ENCODE results near the gene RNASE8.
A peak's percentile ranks its signal among the peaks of the same experiment; 100 is the strongest.
"Not testable (repeated sequence)": the region's sequence is repeated elsewhere in the genome, so short reads cannot be mapped to it uniquely, and the experiment has no call there.

RNASE8 gene

GRCh38 chr14:21030531-21030930 lies 27.1 kb upstream of the RNASE8 start:
- DNase-seq (ENCODE audit: low spot score): no peak

- no peak for DNase-seq (ENCODE audit: low spot score)
These were observed 25.1 kb upstream of the RNASE8 start for GRCh38 chr14:21032326-21033132.

DNA sequence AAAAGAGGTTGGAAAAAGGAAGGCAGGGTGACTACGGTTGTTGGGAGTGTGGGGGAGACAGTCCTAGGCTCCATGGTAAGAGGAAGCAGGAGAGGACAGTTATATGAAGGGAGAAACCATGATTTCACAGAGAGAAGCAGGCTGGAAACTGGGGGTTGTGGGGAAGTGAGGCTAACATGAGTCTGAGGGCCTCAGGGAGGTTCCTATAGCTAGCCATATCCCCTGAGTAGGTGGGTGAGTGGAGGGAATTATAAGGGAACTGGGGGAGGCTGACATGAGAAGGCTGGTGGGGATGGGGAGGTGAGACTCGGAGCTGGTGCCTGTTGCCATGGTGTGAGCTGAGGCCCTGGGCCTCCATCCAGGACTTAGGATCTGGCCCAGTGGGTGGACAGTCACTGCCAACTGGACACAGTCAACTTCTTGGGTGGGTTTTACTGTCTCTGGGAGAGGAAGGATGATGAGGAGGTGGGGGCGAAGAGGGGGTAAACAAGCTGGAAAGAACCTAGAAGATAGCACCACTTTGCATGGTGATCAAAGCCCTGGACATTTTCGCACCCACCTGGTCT lies 24.4 kb upstream of the RNASE8 start:
- DNase-seq (ENCODE audit: low spot score): no peak

- DNase-seq (ENCODE audit: low spot score): no peak
These were observed 22.9 kb upstream of the RNASE8 start, which contains the start of gene RNASE13 for GRCh38 chr14:21034707-21035106. Gene RNASE13, minus strand, starts transcription at chr14:21034807. Its CDS starts 519 bp downstream, at chr14:21034288.

DNA sequence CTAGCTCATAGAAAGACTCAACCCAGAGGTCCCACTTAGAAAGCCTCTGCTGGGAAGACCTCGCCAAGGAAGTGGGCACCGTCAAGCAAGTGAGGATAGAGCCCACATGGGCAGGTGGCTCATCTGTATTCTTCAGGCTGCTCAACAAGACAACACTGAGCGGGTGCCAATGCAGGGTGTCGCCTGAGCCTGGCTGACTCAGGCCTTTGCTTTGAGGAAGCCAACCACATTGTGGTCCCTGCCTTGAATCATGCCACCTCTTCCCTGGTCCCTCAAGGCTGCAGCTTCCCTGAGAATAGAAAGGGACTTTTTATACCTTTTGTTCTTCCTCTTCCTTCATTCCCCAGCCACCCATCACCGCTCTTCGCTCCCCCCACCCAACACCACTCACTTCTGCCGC lies 20.9 kb upstream of the RNASE8 start:
- DNase-seq (ENCODE audit: low spot score): no peak

DNA sequence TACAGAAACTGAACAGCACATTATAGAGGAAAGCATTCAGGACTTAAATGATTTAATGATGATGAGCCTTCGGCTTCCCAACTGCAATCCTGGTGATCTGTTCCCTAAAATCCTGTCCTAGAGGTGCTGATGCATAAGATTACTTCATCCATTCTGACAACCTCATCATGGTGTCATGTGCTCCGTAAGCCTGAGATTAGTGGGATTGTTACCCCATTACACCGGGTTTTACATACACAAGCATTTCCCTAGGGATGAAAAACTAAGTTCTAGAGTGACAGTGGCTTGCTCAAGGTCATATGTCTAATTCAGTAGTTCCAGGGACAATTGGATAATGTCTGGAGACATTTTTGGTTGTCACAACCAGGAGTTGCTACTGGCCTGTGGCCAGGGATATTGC lies 20.5 kb upstream of the RNASE8 start:
- no peak for DNase-seq (ENCODE audit: low spot score)

GRCh38 chr14:21038441-21039422 lies 18.9 kb upstream of the RNASE8 start:
- peak; percentile 54 for DNase-seq (ENCODE audit: low spot score)

- DNase-seq (ENCODE audit: low spot score): peak; percentile 73
These were observed 17.8 kb upstream of the RNASE8 start for GRCh38 chr14:21039585-21040369.

DNA sequence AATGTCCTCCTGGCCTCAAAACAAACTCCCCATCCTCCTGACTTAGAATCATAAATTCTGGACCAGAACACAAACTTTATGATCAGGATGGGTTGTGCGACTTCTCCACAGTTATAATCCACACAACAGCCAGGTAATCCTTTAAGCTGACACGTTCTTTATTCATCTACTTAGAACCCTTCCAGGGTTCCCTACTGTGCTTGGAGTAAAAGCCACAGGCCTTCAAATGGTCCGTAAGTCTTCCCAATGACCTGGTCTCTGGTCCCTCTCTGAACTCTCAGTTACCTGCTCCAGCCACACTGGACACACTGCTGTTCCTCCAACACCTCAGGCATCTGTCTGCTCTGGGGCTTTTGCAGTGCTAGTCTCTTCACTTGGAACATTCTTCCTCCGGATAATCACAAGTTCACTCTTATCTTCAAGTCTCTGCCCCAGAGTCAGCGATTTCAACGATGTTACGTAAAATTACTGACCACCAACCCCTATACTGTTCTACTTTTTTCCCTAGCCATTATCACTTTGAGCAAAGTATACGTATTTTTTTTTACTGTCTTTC lies 17.2 kb upstream of the RNASE8 start:
- DNase-seq (ENCODE audit: low spot score): no peak

DNA sequence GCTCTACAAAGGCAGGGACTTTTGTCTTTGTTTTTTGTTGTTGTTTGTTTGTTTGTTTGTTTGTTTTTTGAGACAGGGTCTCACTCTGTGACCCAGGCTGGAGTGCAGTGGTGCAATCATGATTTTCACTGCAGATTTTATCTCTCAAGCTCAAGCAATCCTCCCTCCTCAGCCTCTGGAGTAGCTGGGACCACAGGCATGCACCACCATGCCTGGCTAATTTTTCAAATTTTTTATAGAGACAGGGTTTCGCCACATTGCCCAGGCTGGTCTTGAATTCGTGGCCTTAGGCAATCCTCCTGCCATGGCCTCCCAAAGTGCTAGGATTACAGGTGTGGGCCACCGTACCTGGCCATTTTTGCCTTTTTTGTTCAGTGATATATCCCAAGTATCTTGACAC lies 16.7 kb upstream of the RNASE8 start:
- not testable (repeated sequence) for DNase-seq (ENCODE audit: low spot score)

DNA sequence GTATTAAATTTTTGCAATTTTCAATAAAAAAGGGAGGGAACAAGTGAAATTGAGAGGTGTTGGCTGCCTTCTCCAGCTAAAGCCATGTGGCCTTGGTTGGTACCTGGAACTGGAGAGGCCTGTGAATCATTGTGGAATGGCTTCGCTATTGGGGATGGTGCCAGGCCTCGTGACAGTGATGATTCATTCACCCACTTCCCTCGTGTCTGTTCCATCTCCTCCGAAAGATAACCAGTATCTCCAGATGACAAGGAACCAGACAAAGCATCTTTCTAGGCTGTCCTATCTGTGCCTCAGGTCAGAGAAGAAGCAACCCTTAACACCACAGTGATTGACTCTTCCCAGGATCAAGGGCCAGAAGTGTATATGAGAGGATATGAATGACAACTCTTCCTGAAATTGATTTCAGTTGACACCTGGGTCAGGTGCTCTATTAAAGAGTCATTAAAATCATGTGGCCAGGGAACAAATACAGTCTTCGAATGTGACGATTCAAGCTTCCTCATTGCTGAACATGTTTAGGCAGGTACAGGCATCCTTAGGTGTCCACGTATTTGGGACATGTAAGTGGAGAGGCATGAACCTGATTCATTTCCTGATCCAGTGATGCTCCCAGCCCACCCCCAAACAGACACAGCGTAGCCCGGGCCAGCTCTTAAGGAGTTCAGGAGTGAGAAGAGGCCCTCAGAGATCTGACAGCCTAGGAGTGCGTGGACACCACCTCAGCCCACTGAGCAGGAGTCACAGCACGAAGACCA lies 15.8 kb upstream of the RNASE8 start, which contains the start of gene RNASE7:
TSS of gene RNASE7 (plus strand) at position 687 of the 758 bp plus-strand sequence. CDS start 631 bp downstream, outside the sequence.
- no peak for DNase-seq (ENCODE audit: low spot score)

GRCh38 chr14:21042918-21043317 lies 14.7 kb upstream of the RNASE8 start:
- DNase-seq (ENCODE audit: low spot score): no peak

- DNase-seq (ENCODE audit: low spot score): no peak
These were observed 14.1 kb upstream of the RNASE8 start for GRCh38 chr14:21043387-21043973.

DNA sequence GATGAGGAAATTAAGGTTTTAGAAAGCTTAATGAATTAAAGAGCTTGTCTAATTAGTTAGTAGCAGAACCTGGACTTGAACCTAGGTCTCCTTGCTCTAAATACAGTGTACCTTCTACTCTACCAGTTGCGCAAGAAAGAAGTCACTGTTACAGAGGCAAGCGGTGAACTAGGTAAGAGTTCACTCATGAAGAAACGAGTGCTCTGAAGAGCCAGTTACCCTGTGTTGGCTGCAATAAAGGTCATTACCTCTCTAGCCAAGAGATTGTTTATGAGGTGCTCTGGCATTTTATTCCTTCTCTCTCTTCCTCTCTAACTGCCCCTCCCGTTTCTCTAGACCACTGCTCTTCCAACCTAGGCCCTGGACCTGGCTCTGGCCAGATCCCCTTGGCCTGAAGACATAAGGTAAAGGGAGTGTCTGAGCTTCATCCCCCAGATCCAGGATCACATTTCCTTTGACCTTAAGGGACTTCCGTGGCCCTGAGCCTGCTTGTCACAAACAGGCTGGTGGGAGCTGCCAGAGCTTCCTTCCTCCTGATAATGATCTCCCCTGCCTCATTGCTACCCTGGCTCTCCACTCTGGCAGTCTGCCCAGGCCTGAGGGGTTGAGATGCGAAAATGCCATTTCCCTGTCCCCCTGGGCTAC lies 13.5 kb upstream of the RNASE8 start:
- no peak for DNase-seq (ENCODE audit: low spot score)

GRCh38 chr14:21047378-21047781 lies 10.2 kb upstream of the RNASE8 start:
- no peak for DNase-seq (ENCODE audit: low spot score)

GRCh38 chr14:21048638-21049037 lies 9.0 kb upstream of the RNASE8 start:
- no peak for DNase-seq (ENCODE audit: low spot score)

DNA sequence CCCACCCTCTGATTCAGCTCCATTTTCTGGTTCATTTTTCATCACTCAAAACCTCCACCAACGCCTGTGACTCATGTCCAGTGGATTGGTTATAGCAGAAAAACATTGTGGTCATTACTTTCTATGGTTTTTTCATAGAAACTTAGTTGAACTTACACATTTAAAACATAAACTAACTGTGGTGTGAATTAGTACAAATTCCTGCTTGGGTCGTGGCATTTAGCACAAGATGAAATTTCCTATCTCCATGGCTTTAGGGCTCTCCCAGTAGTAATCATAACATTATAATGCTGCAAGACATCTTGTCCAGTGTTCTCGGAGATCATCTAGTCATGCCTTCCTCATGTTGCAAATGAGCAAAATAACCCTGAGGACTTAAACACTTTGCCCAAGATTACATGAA lies 8.3 kb upstream of the RNASE8 start:
- DNase-seq (ENCODE audit: low spot score): no peak

DNA sequence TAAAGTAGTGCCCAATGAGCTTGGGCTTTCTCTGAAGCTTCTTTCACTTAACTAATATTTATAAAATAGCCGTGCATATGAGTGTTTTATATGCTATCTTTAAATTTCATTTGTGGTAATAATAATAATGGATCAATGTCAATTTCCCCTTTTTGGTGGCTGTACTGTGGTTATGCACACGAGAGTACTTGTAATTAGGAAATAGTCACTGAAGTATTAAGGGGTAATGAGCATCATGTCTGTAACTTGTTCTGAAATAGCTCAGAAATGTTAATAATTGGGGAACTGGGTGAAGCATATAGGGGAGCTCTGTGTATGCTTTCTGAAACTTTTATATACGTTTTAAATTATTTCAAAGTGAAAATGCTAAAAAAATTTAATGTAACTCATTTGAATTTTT lies 7.0 kb upstream of the RNASE8 start:
- DNase-seq (ENCODE audit: low spot score): no peak
